Anterior cingulate cortex (tissue), 58 donors: Measurements from ENCODE around the gene BTG3.

Experiments
- DNase-seq, 58 donors: peaks; one replicate each; lab custom pipeline; 2025; lab: John Stamatoyannopoulos, UW

The BTG3 gene

GRCh38 chr21:17597680-17598079, 15.0 kb downstream of the BTG3 start:
- no peak for DNase-seq

DNA sequence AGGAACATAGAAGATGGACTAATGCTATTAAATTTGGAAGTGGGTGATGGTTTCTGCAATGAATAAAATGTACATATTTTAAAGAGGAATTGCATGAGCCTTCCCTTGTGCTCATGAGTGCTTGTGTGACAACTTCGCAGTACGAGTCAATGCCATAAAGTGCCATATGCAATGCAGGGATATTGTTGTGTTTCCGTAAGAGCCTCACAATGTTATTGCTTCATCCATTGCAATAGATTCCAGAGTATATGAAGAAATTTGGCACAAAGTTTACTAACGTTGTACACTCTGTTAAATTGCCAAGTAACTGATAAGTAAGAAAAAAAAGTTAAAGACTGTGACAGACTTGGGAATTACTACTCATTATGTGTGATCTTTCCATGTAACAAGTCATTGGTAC, 22.3 kb downstream of the BTG3 start:
- no peak for DNase-seq

DNA sequence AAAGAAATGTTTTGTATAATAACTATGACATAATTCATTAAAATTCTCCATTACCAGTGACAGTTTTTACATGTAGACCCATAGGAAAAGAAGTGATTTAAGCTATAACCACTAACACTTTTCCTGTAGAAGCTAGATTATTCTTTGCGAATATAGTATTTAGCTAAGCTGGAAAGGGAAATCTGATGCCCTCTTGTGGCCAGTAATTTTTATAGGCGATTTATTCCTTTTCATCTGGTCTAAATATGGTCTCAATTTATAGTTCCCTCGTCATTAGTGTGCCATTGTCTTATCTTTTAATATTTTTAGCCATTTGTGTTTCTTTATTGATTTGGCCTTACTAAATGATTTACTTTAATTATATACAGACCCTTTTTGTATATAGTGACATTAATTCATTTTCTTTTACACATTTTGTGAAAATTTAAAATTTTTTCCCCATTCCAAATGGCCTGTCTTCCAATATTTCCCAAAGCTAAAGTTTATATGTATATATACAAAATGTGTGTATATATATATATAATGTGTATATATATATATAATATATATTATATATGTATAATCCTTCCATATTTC, 26.7 kb downstream of the BTG3 start:
- DNase-seq = peak in 2 of 58 donors; percentile 14 to 31

DNA sequence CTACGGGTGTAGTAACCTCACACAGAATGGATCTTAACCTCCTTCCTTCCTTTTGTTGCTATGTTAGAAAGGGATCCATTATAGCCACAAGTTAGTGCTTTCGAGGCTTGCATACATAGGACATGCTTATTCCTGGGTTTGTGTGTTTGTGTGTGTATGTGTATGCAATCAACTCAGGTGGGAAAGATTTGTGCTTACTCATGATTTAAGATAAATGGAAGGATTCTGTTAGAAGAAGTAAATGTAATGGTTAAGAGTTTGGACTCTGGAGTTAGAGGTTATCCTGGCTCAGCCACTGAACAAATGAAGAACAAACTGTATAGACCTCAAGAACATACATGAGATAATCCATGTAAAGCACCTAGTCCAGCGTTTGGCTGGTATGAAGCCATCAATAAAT, 28.8 kb downstream of the BTG3 start:
- DNase-seq = no peak

- DNase-seq = no peak
Measured at GRCh38 chr21:17580319-17580718, 32.4 kb downstream of the BTG3 start.

GRCh38 chr21:17578876-17579275, 33.8 kb downstream of the BTG3 start:
- no peak for DNase-seq

- DNase-seq = no peak
Measured at GRCh38 chr21:17578162-17578561, 34.5 kb downstream of the BTG3 start.

- no peak for DNase-seq
Measured at GRCh38 chr21:17577701-17578100, 35.0 kb downstream of the BTG3 start.

GRCh38 chr21:17576080-17576835, 36.4 kb downstream of the BTG3 start:
- DNase-seq = no peak

DNA sequence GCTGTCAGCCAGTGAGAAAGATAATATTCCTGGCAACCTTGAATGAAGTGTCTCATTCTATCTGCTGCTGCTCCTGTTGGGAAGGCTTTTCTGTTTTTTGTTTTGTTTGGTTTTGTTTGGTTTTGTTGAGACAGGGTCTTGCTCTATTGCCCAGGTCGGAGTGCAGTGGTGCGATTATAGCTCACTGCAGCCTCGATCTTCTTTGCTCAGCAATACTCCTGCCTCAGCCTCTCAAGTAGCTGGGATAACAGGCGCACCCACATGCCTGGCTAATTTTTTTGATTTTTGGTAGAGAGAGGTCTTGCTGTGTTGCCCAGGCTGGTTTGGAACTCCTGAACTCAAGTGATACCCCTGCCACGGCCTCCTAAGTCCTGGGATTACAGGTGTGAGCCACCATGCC, 37.6 kb downstream of the BTG3 start:
- no peak for DNase-seq

- DNase-seq = no peak
Measured at GRCh38 chr21:17572431-17572830, 40.3 kb downstream of the BTG3 start.

- DNase-seq = no peak
Measured at GRCh38 chr21:17570786-17571185, 41.9 kb downstream of the BTG3 start.

DNA sequence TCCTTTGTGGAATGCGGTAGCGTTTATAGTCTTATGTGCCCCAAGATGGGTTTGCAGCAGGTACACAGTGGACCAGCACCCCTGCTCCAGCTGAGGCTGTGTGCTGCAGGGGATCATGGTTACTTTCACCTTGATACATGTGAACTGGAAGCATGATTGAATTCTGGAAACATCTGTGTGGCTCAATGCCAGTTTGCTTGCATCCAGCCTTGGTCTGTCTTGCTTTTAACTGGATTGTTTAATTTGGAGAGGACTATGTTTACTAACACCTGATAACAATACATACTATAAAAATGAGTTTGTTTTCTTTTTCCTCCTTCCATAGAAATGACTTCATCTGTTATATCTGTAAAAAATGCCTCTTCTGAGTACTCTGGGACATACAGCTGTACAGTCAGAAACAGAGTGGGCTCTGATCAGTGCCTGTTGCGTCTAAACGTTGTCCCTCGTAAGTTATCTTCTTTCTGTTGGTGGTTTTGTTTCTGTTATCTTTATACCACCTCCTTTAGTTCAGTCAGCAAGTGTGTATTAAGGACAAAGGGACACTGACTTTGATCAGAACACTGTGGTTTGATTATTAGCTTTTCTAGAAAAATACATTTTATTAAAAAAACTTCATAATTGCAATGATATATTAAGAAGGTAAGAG, 52.2 kb downstream of the BTG3 start:
- no peak for DNase-seq

GRCh38 chr21:17554679-17555465, 57.8 kb downstream of the BTG3 start:
- DNase-seq = peak in 16 of 58 donors; percentile 11 to 66 (median 35)

DNA sequence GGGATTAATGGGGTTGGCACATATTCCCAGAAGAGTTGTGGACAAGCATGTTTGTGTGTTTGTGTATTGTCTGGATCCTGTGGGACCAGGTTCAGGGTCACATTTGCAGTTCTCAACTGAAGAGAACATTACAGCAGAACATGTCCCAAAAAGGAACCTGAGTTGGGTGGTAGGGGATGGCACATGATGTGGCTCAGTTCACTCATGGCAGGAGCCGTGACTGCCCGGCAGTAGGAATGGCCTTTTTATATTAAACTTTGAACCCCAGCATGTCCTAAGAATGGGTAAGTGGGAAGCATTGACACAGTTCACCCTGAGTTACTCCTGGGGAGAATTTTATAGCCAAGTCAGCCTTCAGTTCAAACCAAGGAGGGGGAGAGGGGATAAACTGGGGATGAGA, 58.6 kb downstream of the BTG3 start:
- DNase-seq = no peak

DNA sequence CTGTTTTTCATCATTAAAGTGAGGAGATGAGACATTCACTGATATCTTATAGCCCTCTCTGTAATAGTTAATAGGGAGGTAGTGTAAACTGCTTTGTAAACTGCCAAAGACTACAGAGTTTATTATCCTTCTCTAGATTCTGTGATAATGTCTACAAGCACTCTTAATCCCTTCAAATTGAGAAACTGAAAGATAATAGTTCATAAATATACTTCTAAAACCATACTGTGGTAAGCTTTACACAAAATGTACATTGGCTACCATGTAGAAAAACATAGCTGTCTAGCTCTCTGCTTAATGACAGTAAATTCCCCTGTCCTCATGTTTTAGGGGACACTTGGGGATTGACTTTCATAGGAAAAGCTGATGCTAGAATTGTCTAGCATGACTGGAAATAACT, 60.3 kb downstream of the BTG3 start:
- DNase-seq = no peak

DNA sequence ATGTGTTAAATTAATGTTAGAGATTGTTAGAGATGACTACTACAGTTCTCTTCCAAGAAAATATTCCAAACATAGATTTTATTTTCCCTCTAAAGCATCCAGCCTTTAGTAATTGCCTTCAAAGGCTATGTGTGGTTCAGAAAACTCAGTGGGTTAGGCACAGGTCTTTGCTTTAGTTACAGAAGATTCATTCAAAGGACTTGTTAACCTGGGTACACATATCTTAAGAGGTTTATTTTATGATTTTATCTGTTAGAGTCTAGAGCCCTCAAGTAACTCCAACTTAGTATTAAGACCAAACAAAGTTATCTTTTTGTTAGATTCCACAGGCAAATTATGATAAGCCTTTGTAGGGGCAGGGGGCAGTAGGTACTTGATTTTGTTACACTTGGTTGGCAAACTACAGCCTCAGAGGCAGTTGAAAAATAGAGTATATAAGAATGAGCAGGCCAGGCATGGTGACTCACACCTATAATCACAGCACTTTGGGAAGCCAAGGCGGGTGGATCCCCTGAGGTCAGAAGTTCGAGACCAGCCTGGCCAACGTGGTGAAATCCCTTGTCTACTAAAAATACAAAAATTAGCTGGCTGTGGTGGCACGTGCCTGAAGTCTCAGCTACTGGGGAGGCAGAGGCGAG, 61.9 kb downstream of the BTG3 start:
- no peak for DNase-seq

DNA sequence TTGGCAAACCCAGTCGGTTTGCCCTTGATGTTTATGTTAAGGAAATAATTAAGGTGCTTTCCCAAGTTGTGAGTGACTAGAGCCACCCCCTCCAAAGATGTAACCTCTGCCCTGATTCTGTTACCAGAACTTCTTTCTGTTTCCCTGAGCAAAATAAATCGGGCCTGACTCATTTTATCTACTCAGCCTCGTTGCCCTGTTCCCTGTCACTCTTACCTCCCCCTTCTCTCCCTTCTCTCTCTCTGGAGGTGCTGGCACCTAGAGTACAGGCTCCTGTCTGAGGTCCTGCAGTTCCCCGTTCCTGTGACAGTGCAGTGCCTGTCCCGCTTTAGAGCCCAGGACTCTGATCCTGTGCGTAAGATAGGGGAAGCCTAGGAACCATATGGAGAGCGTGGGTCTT, 64.4 kb downstream of the BTG3 start:
- DNase-seq = no peak

DNA sequence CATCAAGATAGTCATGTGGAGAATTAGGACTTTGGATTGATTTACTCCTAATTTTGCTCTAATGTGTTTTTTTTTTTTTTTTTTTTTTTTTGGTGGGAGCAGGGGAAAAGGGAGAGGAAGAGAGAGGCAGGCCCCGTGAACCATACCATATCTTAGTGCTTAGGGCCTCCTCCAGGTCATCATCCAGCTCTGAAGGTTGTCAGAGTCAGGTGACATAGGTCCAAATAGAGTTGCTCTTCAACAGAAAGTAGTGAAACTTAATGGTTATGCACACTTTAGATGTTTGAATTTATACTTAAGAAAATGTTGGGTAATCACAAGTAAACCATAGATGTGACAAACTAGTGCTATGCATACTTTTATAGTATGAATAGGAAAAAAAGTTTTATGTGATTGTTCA, 67.7 kb downstream of the BTG3 start:
- no peak for DNase-seq
